GM12891 (cell line): ENCODE data around the gene PDLIM1.
"Not testable (repeated sequence)": the region's sequence is repeated elsewhere in the genome, so short reads cannot be mapped to it uniquely, and the experiment has no call there.

Experiments used
- DNase-seq: peaks from one replicate; pipeline ENCODE4 v3.0.0; 2011; ENCODE audit warnings: low spot score; ENCODE audit not compliant: insufficient read length
- FAIRE-seq: peaks from 2 replicates; lab custom pipeline; 2011; peaks lifted over from hg19 to GRCh38; lab: Jason Lieb, UNC
- PAX5 ChIP-seq: IDR thresholded peaks from 2 replicates; pipeline ENCODE4 v1.6.1; 2011; ENCODE audit warnings: low read length, moderate library complexity, mild to moderate bottlenecking; ENCODE audit not compliant: insufficient read depth, severe bottlenecking
- POLR2A ChIP-seq: IDR thresholded peaks from 2 replicates; pipeline ENCODE4 v1.6.1; 2011; ENCODE audit warnings: low read depth, low read length, control low read depth
- POLR2AphosphoS5 ChIP-seq: IDR thresholded peaks from 2 replicates; pipeline ENCODE4 v1.6.1; 2011; ENCODE audit warnings: low read depth, low read length, control low read depth
- POU2F2 ChIP-seq: IDR thresholded peaks from 2 replicates; pipeline ENCODE4 v1.6.1; 2011; ENCODE audit warnings: low read depth, mild to moderate bottlenecking, control low read depth, low read length, moderate library complexity
- SPI1 ChIP-seq: IDR thresholded peaks from 2 replicates; pipeline ENCODE4 v1.6.1; 2011; ENCODE audit warnings: low read depth, low read length, control low read depth
- TAF1 ChIP-seq: IDR thresholded peaks from 2 replicates; pipeline ENCODE4 v1.6.1; 2011; ENCODE audit warnings: low read depth, low read length, control low read depth

The PDLIM1 gene

GRCh38 chr10:95236068-95236903, 54.5 kb downstream of the PDLIM1 start:
- DNase-seq (no peak), FAIRE-seq (peak; percentile 92)
- TF ChIP-seq POU2F2 (no peak), TAF1 (no peak), PAX5 (no peak), POLR2AphosphoS5 (peak; percentile 73), POLR2A (peak; percentile 3; the same call in 1 of the 2 replicates), SPI1 (peak; percentile 98)

DNA sequence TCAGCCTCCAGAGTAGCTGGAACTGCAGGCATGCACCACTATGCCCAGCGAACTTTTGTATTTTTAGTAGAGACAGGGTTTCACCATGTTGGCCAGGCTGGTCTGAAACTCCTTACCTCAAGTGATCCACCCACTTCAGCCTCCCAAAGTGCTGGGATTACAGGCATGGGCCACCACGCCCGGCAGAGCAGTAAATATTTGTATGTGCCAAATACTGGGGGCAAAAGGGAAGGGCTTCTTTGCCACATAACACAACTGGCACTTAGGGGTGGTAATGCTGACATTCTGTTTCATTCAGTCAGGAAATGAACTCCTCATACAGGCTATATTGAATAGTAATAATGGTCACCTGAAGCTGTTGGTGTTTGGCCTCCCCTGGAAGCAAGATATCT, 55.1 kb downstream of the PDLIM1 start:
- peak; percentile 26 for FAIRE-seq
- TF ChIP-seq POLR2AphosphoS5 (no peak), TAF1 (no peak), PAX5 (no peak), POU2F2 (no peak), SPI1 (no peak), POLR2A (no peak)
- DNase-seq, result no peak

DNA sequence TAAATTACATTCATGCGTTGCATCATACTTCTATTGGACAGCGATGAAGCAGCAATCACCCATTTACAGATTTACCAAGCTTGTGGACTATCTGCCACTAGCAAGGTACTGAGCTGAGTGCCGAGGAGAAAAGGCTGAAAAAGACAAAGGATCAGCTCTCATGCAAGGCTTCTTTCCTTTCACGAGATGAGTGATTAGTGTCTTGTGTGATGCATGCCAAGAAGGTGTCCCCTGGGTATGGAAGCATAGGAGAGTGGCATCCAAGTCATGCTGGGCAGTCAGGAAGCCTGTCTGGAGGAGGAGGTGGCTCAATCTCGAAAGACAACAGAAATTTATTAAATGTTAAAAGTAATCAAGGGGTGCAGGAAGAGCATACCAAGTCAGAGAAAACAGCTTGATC, 55.9 kb downstream of the PDLIM1 start:
- FAIRE-seq, result no peak
- DNase-seq, result no peak
- TF ChIP-seq TAF1 (no peak), SPI1 (no peak), POU2F2 (no peak), POLR2A (no peak), PAX5 (no peak), POLR2AphosphoS5 (no peak)

DNA sequence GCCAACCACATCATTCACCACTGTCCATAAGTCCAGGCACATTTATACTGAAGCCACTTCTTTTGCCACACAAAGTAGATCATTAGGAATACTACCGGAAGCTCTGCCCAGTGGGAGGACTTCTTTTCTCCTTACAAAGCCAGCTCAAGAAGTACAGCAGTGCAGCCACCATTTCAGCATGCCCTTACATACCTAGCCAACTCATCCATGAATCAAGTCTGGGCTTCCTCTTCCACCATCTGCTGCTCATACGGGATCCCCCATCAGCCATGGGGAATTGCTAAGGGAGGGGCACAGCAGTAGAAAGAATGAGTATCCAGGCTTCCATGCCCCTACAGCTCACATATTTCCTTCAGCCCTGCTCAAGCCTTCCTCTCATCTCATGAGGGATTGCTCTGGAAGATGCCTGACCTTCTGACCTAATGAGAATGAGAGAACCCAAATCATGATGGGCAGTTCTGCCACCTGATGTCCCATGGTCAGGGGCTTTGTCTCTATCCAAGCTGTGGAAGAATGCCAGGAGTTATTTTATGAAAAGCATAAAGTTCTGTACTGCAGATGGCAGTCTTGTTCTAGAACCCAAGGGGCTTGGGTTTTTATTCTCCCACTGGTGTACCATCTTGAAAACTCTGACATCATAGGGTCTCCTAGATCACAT, 57.3 kb downstream of the PDLIM1 start:
- no peak for DNase-seq
- FAIRE-seq, result no peak
- TF ChIP-seq POLR2A (peak; percentile 19; the same call in 1 of the 2 replicates), POU2F2 (no peak)

DNA sequence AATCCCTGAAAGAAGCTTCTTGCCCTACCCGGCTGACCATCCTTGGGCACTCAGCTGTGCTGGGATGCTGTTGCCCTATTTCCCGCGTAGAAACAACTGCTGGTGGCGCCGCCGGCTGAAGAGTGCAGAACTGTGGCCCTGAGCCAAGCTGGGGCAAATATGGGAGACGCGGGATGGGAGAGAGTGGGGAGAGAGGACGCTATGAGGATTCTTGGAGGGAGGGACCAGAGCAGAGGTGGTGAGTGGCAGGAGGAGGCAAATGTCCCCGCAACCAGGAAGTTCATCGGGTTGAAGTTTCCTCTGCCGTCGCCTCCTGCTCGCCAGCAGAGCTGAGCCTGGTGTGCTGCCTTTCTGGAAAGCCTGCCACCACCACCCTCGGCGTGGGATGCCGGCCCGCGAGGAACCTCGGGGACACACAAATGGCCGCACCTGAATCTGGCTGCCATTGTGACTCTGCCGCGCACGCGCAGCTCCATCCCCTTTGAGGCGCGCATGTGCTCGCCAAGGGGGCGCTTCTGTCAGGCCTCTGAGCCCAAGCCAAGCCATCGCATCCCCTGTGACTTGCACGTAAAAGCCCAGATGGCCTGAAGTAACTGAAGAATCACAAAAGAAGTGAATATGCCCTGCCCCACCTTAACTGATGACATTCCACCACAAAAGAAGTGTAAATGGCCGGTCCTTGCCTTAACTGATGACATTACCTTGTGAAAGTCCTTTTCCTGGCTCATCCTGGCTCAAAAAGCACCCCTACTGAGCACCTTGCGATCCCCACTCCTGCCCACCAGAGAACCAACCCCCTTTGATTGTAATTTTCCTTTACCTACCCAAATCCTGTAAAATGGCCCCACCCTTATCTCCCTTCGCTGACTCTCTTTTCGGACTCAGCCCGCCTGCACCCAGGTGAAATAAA, 59.9 kb downstream of the PDLIM1 start:
- DNase-seq, result not testable (repeated sequence)
- TF ChIP-seq POU2F2, result peak; percentile 26; the same call in 1 of the 2 replicates
- 0 out of 2 replicates have a peak, but pooled peaks have one; percentile 49 for TF ChIP-seq POLR2A
- TF ChIP-seq TAF1, result peak; percentile 68
- TF ChIP-seq POLR2AphosphoS5, result peak; percentile 67
- FAIRE-seq, result peak; percentile 41

- no peak for TF ChIP-seq POLR2A
- no peak for TF ChIP-seq SPI1
- DNase-seq (no peak), FAIRE-seq (no peak)
Observed at GRCh38 chr10:95229724-95230627, 60.8 kb downstream of the PDLIM1 start.

DNA sequence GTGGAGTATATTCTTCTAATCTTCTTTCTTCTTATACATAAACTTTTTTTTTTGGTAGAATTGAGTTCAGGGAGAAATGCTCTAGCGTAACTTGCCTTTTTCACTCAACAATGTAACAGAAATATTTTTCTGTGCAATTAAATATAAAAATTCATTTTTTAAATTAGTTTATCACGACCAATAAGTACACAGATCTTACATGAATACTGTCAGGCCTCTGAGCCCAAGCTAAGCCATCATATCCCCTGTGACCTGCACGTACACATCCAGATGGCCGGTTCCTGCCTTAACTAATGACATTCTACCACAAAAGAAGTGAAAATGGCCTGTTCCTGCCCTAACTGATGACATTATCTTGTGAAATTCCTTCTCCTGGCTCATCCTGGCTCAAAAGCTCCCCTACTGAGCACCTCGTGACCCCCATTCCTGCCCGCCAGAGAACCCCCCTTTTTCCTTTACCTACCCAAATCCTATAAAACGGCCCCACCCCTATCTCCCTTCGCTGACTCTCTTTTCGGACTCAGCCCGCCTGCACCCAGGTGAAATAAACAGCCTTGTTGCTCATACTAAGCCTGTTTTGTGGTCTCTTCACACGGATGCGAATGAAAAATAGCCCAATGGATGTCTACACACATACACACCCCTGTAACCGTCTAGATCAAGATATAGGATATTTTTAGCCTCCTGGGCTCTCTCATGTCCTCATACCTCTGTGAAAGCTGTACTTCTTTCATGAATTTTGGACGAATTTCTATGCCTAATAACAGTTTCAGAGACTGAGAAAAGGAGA, 61.7 kb downstream of the PDLIM1 start:
- not testable (repeated sequence) for FAIRE-seq, DNase-seq

DNA sequence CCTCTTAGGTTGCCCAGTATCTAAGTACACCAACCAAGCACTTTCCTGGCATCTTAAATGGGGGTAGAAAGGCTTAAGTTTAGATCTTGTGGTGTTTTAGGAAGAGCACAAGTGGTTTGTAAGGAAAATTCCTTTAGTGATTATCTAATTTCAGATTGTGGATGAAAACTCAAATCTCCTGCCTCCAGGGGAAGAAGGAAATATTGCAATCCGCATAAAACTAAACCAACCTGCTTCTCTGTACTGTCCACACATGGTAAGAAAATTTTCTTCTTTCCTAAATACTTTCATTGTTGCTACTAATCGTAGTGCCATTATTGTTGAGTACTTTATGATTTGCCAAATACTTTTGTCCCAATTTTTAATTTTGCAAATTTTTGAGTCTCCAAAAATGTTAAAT, 65.7 kb downstream of the PDLIM1 start:
- FAIRE-seq, result no peak
- TF ChIP-seq POU2F2, result no peak
- no peak for TF ChIP-seq POLR2AphosphoS5
- no peak for TF ChIP-seq TAF1
- no peak for TF ChIP-seq SPI1
- no peak for TF ChIP-seq PAX5
- no peak for TF ChIP-seq POLR2A

GRCh38 chr10:95221124-95221523, 69.7 kb downstream of the PDLIM1 start:
- FAIRE-seq, result no peak
- no peak for TF ChIP-seq TAF1
- TF ChIP-seq POU2F2, result no peak
- no peak for TF ChIP-seq SPI1
- TF ChIP-seq PAX5, result no peak
- no peak for TF ChIP-seq POLR2AphosphoS5
- TF ChIP-seq POLR2A, result no peak
- DNase-seq, result no peak

More for the DNA sequence above, 65.7 kb downstream of the PDLIM1 start:
- DNase-seq, result no peak
